ENCODE measurements around the gene LRMDA. TPM values are rescaled to one million over a fixed set of nuclear protein-coding genes. Genes with fewer than 3 reads are reported as not detected.

LRMDA gene
- total and polyA plus RNA-seq, 2 of the 8 experiments (the other 6 are each of a cell fraction or from before 2014, with no cell fraction given), result 0.86 to 2.8 TPM

DNA sequence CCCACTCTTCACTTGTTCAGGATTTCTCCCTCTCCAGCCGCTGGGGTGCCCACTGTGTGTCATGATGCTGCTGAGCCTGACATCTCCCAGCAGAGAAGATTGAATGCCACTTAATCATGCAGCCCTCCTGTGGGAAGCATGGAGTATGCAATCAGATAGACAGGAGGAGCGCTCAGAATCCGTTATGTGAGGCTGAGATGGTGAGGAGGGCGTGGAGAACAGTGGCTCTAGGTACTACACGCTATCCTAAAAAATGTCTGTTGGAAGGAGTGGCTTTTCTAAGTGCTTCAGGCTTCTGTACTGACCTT is 334.3 kb downstream of the LRMDA start (continued):
- no peak for TF ChIP-seq ATF2 (IDR thresholded peaks at IDR 0.05; ENCODE audit: low read length)
- no peak for TF ChIP-seq RAD21 (IDR thresholded peaks at IDR 0.05 in 1 of 2, conservative IDR thresholded peaks at IDR 0.05 in 1 of 2; ENCODE audit: low read depth in 2 of 2, low read length in 2 of 2)
- TF ChIP-seq ASH2L (IDR thresholded peaks at IDR 0.05; ENCODE audit: low read length), result no peak
